T-helper 9 cell (primary cell): ENCODE measurements around the gene PMEPA1.
A peak's percentile ranks its signal among the peaks of the same experiment; 100 is the strongest.

Source experiments
- DNase-seq: peaks from one replicate; pipeline ENCODE4 v3.0.0-alpha.2; 2020

PMEPA1 gene

DNA sequence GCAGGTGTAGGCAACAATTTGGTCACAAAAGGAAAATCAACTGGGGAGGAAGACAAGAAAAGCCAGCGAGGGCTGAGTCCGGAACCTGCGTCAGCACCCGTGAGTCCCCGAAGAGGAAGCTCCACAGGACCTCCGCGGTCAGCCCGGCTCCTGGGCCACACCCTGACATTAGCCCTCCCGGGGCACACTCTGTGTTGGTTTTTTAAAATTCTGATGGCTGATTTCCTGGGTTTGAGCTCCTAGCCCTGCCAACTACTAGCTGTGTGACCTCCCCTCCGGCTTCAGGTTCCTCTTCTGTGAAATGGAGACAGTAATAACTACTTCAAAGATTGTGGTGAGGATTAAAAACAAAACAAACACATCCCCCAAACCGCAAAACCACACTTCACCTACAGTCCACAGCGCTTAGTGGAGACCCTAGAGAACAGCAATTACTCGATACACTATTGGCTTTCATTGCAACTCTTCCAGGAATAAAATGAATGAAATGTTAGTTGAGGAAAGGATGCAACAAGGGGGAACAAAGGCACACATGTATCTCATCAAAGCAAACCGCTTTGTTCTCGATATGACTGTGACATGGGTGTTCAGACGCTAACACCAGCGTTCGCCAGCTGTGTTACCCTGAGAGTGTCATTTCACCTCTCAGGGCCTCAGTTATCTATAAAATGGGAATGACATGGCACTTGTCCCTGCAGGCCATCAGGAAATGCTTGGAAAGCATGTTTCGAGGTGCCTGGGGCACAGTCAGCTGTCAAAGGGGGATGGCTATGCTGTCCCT lies 90.6 kb downstream of the PMEPA1 start:
- peak; percentile 49 for DNase-seq

DNA sequence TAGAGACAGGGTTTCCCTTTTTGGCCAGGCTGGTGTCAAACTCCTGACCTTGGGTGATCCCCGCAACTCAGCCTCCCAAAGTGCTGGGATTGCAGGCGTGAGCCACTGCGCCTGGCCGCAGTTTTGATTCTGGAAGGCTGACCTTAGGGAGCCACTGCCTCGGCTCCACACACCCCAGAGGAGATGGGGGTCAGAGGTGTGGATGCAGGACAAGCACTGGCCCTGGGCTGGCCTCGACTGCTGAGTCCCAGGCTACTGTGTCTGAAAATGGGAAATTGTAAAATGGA lies 91.1 kb downstream of the PMEPA1 start:
- DNase-seq, result no peak

DNA sequence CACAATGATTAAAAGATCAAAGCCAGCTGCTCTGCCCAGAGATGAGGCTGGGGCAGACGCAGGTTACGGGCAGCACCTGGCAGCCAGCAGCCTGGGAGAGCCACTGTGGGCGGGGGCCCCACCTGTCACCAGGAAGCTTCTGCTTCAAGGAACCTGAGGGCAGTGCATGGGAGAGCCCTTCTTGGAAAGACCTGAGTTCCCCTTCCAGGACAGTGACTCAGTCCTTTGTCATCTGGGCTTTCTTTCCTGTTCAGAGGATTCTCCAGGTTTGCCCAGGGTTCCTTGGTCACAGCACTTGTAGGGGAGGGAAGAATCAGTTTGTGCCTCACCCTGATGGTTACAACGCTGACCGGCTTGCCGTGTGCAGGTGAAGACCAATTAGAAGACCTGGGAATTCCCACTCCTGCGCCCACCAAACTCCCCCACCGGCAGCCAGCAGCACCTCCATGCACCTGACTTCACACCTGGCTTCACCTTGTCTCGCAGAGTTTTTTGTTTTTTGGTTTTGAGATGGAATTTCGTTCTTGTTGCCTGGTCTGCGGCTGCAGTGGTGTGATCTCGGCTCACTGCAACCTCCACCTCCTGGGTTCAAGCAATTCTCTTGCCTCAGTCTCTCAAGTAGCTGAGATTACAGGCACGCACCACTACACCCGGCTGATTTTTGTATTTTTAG lies 91.6 kb downstream of the PMEPA1 start:
- no peak for DNase-seq

DNA sequence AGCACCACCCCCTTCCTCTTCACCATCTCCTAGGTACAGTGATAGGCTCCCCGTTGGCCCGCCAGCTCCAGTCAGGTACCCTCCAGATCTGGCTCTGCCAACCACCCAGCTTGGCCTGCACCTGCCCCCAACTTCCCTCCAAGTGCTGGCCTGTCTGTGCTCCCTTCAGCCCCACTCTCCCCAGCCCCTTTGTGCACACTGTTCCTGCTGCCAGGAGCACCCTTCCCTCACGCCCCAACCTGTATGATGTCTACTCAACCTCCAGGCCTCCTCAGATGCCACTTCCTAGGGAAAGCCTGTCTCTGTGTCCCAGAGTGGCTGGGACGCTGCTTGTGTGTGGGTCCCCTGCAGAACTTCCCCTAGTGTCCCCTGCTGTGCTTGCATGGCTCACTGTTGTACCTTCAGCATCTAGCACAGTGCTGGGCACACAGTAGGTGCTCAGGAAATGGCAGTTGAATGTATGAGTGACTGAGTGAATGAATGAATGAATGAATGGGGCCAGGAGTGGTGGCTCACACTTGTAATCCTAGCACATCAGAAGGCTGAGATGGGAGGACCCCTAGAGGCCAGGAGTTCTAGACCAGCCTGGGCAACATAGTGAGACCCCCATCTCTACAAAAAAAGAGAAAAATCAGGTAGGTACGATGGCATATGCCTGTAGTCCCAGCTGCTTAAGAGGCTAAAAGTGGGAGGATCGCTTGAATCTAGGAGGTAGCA lies 92.6 kb downstream of the PMEPA1 start:
- no peak for DNase-seq

DNA sequence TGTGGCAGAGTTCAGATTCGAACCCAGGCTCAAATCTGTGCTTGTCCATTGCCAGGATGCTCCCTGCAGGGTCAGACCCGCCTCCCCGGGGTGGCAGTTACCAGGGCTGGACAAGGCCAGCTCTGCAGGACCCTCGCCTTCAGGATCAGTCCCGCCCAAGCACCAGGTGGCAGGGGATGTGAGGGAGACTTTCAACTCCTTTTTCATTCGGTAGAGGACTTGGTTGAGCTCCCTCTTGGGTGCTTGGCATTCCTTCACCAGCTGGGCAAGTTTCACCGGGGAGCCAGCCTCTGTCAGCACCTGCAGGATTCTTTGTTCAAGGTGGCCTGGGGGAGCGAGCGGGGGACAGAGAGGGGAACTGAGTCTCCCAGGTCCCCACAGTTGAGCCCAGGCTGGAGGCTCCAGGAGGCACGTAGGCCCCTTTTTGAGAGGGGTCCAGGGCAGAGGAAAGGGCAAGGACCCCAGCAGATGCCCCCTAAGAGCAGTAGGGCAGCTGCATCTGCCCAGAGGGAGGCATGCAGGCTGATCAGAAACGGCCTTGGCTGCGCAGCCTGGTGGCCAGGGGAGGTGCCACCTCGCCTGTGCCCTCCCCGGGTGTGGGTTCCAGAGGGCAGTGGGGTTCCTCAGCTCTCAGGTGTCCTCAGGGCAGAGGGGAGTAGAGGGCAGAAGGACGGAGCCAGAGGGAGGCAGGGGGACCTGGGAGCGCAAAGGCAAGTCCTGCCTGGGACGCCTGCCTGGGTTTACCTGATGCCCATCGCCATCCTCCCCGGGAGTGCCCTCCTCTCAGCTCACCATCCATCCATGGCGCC lies 93.5 kb downstream of the PMEPA1 start:
- no peak for DNase-seq

DNA sequence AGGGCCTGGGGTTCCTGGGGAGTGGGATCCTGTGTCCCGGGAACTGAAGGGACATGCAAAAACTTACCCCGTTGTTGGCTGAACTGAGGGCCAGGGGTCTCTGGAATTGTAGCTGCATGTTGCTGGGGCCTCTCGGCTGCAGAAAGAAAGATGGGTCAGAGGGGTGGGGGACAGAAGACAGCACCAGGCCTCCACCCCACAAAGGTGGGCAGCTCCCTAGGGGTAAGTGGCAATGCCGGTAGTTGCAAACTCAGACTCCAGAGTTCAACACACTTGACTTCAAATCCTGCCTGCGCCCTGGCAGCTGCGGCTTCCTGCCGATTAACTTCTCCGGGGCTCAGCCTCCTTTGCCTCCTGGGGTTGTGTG lies 94.4 kb downstream of the PMEPA1 start:
- no peak for DNase-seq

DNA sequence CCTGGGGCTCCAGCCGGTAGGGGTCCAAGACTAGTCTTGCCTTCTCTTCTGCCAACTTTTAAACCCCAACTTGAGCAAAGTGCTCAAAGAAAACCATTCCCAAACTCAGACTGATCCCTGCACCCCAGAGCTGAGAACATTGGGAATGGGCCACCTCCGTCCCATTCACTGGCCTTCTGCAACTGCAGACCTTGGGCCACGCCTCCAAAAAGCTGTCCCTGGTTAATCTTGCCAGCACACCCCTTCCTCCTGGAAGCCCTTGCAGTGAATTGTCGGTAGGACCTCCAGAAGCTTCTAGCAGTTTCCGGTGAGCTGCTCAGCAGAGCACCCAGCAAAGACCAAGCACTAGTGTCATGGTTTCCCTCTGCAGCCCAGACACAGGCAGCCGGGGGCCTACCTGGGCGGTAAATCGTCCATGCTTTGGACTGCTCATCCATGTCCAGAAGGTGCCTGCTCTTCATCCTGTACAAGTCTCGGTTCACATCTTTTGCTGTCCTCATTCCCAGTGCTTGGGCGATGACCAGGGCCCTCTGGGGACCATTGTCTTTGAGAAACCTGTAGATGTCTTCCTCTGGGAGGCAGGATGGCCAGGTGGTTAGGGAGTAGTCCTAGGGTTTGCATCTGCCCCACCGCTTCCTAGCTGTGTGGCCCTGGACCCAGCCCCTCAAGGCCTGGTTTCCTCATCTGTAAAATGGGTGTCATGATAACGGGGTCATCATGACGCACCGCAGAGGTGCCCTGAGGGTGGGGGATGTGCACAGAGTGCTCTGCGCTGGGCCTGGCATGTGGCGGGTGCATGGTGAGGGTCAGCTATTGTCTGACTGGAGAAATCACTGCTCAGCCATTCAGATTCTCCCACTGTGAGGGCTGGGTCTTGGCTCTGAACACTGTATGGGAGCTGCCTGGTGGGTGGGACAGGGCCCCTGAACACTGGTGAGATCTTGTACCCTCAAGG lies 95.0 kb downstream of the PMEPA1 start:
- DNase-seq, result no peak

DNA sequence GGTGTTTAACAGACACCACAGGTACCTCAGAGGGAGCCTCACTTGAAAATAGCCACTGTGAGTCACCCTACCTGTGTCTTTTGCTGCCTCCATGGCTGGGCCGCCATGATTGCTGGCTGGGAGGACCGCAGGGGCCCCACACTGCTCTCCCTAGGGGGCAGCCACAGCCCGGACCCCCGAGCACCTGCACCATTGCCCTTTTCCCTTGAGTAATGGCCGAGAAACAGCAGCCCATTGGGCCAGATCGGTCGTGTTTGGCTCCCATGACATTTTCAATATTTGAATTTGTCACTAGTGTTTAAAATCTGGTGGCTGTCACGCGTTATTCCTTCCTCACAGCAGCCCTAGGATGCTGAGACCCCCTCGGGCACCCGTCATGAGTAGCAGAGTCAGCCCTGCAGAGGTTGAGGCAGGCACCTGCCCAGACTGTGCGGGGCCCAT lies 96.3 kb downstream of the PMEPA1 start:
- no peak for DNase-seq

DNA sequence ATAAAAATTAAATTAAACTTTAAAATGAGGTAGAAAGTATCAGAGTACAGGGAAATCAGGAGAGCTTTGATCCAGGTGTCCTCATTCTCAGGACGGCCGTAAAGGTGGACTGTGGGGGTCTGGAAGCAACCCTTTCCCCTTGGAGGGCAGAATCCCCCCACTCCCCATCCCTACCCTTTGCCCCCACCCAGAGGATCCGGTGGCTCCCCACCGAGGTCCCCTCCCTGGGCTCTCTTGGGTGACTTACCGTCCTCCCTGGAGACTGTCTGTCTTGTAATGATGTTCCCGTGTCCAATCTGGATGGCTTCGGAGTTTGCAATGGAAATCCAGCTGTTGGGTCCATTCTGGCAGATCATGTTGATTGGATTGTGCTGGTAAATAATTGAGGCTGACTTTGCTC lies 96.9 kb downstream of the PMEPA1 start:
- no peak for DNase-seq

DNA sequence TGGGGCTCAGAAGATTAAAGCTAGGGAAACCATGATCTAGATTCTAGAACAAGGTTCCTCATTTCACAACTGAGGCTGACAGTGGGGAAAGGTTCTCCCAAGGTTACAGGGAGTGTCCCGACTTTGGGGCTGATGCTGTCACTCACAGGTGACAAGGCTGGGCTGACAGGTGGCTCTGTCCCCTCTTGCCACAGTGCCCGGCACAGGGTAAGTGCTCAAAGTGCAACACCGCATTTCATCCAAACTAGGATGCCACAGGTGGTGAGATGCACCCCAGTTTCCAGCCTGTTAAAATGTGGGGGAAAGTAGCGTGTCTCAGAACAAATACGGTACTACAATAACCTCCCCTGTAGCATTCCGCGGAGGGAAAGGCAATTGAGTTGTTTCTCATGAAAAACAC lies 97.4 kb downstream of the PMEPA1 start:
- DNase-seq, result no peak

DNA sequence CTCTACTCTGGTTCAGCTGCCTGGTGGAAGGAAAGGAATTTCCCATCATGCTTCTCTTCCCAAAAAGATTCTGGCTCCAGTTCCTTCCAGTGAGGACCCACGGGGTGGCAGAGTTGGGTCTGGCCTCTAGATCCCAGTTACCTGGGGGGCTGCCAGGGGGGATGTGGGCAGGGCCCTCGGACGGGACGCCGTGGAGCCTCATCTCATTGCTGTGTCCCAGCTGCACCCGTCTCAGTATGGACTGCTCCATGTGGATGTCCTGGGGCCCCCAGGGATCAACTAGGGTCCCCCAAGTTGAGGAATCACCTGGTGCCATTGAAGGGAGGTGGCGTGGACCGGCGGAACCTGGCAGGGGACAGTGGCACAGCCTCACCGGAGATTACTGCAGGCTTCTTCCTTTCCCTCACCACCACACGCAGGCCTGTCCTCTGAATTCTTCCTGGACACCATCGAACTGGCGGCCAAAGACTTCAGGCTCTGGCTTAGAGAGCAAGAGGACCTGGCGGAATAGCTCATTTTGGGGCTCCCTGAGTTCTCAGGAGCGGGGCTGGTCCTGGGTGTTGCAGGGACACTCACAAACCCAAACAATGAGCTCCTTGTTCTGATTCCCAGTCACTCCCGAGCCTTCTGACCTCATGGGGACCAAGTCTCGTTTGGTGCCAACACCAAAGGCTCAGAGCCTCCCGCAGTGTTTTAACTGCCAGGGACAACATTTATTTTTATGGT lies 98.1 kb downstream of the PMEPA1 start:
- no peak for DNase-seq

DNA sequence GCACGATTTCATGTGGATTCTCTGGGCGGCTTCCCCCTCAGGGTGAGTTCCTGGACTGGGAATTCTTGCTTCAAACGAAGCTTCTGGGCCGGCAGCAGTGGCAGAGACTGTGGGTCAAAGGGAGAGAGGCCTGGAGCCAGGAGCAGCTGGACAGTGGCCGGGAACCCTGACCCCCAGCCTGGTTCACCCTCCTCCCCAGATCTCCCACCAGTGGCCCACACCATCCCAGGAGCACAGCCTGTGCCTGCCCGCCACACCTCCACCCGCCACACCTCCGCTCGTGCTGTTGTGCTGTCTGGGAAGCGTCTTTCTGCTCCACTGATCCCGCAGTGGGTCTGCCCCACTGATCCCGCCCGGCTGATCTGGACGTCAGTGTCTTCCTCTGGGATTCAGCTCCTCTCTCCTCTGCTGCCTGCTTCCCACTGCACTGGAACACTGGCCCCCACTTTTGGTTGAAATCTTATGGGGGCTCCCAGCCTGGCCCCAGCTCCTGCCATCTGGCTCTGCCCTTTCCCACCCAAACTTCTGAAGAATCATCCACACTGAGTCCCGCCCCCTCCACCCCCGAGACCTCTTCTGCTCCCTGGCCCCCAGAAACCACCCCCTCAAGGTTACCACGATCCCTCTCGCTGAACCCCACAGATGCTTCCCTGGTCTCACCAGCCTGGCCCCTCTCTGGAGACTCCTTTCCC lies 99.4 kb downstream of the PMEPA1 start:
- no peak for DNase-seq

DNA sequence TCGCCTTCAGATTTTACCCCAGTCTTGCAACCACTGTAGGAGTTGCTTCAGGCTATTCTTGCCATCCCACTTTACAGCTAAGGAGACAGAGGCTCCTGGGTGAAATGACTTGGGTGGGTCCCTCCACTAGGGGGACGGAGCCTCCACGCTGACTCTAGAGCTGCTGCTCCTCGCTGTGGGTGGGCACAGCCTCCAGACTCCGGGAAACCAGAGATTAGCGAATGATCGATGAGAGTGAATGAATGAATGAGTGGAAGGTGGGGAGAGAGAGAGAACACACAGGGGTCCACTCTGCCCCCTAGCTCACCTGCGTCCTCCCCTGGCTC lies 100.0 kb downstream of the PMEPA1 start:
- DNase-seq, result no peak

DNA sequence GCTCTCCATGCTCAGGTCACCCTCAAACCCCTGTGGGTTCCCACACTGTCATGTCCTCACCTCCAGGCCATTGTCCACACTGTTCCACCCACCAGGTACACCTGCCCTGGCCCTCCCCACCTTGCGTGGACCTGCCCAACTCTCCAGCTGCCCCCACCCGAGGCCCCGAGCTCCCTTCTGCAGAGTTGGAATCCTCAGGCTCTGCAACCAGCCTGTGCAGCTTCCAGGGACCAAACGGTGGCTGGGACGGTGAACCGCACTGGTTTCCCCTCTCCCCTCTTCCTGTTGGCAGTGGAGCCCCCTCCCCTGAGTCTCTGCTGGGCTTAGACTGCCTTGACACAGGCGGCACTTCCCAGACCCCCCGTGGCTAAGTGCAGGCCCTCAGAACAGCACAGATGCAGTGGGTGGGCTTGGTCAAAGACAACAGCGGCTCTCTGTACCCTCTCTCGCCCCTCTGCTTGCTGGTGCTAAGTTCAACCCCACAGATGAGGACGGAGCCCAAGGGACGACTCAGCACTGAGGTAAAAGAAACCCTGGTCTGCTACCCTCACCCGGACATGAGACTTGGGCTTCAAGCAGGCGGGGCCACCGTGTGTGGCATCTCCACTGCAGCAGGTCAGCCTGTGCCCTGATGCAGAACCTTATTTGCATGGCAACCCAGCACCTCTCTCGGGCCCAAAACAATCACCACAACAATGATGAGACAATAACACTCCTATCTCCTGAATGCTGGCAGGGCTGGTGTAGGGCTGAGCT lies 100.6 kb downstream of the PMEPA1 start:
- no peak for DNase-seq

DNA sequence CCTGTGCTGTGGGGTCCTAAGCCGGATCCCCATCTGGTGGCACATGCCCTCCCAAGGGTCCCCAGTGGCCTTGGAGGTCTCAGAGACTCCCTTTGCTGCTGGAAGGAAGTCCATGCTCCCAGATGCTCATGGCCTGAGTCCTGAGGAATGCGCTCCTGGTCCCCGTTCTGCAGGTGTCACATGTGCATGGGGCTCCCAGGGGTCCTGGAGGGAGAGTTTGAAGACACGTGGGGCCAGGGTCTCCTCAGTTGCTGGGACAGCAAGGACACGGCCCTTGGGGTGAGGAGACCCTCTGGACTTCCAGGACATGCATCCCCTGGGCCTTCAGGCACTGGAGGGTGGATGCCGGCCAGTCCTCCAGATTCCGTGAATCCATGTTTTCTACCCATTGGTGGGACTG lies 101.3 kb downstream of the PMEPA1 start:
- DNase-seq, result no peak

DNA sequence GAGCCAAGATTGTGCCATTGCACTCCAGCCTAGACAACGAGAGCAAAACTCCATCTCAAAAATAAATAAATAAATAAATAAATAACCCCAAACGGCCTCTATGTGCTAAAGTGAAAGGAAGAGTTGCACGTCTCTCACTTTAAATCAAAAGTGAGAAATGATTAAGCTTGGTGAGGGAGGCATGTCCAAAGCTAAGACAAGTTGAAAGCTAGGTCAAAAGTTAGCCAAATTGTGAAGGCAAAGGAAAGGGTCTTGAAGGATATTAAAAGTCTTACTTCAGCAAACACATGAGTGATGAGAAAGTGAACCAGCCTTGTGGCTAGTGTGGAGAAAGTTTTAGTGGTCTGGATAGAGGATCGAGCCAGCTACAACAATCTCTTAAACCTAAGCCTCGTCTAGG lies 103.9 kb downstream of the PMEPA1 start:
- DNase-seq, result no peak

DNA sequence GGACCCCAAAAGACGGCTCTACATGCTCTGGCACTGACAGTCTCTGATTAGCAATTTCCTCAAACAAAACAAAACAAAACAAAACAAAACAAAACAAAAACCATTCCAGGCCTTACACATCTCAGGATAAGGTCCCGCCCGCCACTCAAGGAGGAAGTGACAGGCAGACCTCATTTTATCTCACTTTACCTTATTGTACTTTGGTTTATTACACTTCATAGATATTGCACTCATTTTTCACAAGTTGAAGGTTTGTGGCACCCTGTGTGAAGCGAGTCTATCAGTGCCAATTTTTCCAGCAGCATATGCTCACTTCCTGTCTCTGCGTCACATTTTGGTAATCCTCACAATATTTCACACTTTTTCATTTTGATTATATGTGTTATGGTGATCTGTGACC lies 104.8 kb downstream of the PMEPA1 start:
- DNase-seq, result no peak

DNA sequence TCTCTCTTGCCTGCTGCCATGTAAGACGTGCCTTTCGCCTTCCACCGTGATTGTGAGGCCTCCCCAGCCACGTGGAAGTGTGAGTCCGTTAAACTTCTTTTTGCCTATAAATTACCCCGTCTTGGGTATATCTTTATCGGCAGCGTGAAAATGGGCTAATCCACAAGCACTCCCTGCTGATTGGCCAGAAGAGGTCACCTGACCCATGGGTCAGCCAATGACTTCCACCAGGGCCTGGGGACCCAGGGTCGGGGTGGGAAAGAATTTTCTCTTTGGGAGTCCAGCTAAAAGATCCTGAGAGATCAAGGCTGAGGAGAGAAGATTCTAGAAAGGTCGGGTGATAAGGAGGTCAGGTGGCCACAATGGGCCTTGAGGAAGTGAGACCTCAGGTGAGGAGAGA lies 106.7 kb downstream of the PMEPA1 start:
- DNase-seq, result no peak

DNA sequence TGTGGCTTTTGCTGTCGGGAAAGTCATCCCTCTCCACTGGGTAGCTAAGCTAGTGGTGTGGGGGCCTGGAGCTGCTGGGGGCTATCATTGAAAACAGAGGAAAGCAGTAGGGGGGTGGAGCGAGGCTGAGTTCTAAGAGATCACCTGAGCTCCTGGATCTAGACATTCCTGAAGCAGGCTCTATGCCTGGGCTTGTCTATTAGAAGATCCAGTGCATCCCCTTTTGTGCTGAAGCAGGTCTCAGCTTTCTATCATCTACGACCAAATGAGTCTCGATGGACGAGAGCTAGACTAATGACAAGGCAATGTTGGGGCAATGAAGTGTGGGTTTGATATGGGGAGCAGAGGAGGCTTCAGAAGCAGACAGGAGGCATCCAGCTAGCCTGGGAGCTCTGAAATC lies 108.1 kb downstream of the PMEPA1 start:
- no peak for DNase-seq

DNA sequence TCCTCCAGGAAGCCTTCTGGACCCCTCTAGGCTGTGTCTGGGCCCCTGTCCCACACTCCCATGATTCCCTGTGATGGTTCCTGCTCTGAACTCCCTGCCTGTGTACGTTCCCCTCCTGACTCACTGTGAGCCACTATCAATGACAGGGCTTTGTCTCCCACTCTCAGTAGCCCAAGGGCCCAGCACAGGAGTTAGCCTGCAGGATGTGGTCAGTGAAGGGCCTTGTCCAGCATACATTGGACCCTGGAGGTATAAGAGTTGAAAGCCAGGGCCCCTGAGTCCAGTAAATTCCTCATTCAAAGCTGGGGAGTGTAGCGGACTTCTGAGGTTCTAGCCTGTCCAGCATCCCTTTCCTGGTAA lies 108.6 kb downstream of the PMEPA1 start:
- DNase-seq, result no peak
